Chondrocyte (in vitro differentiated cells): ENCODE results near the gene WBP1L. TPM values are rescaled to one million over a fixed set of nuclear protein-coding genes. Genes with fewer than 3 reads are reported as not detected.

Experiments used
- DNase-seq: peaks from one replicate; pipeline ENCODE4 v3.0.0; 2021; ENCODE audit warnings: mixed read lengths, low spot score
- H3K27ac Mint-ChIP-seq: one replicate; pipeline ENCODE4 v1.8.0; 2021; ENCODE audit warnings: mild to moderate bottlenecking, moderate library complexity, mixed read lengths; ENCODE audit not compliant: unreplicated experiment
- H3K27me3 Mint-ChIP-seq: 2 replicates; pipeline ENCODE4 v1.8.0; 2021; ENCODE audit warnings: low read depth, mixed read lengths
- H3K36me3 Mint-ChIP-seq: 2 replicates; pipeline ENCODE4 v1.8.0; 2021; ENCODE audit warnings: low read depth, mixed read lengths
- H3K4me1 Mint-ChIP-seq: 2 replicates; pipeline ENCODE4 v1.8.0; 2021; ENCODE audit warnings: low read depth, mild to moderate bottlenecking, mixed read lengths
- H3K4me3 Mint-ChIP-seq: one replicate; pipeline ENCODE4 v1.8.0; 2021; ENCODE audit warnings: mild to moderate bottlenecking, moderate library complexity, mixed read lengths; ENCODE audit not compliant: unreplicated experiment
- H3K9me3 Mint-ChIP-seq: 2 replicates; pipeline ENCODE4 v1.8.0; 2021; ENCODE audit warnings: low read depth, mixed read lengths
- total RNA-seq: library from RNA; stranded (reverse); gene quantifications from 3 replicates; pipeline ENCODE4 v1.2.1, GENCODE V29; 2021
- TF ChIP-seq, protein P1 (sequence below): fragments of 200-600 bp; sonication (generic); IDR thresholded peaks from 2 replicates; pipeline ENCODE4 v1.5.0; 2021; ENCODE audit warnings: antibody characterized with exemption, mild to moderate bottlenecking, moderate library complexity

WBP1L gene
- total RNA-seq, 1 donor from 2014 or later: 95.3 TPM

DNA sequence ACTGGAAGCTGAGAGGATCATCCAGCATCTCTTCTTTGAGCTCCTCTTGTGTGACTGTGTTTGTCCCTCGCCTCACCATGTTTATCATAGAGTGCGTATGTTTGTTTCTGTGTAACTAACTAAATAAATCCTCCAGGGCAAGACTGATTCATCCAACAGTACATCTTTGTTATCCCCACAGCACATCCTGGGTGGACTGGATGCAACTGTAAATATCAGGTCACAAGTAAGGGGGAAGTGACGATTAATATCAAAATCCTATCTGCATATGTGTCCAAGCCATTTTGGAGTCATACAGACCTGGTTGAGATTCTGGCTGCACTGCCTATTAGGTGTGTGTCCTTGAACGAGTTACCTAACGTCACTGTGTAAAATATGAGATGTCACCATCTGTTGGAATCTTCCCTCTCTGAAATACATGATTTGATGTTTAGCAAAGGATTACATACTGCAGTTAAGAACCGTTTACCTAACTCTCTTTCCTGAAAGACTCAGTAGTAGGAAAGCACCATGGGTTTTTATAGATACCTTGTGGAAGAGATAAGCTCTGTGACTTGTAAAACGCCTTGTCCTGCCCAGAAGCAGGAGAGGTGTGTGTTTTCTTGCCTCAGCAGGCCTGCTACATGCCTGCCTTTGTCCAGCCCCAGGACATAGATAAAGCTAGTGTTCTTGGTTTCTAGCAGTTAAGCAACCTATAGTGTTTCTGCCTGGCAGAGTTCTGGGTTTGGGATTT lies 25.8 kb downstream of the WBP1L start:
- no peaks in the 10 kb centered on the region for H3K9me3 Mint-ChIP-seq
- H3K27ac Mint-ChIP-seq: peak overlapping the region; percentile 27

DNA sequence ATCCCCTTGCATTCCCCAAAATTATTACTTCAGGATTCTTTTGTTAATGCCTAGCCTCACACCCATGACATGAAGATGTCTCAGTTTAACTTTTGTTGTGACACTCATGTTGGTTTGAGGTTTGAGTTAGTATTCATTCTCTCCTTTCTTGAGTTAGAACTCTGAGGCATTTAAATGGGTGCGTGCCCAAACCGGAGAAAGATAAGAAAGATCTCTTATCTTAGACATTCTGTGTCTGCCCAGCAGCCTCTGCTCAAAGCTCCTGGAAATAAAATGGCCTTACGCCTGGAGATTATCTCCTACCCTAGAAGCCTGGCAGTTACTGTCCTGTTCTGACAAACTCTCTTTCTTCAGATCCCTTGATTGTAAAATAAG lies 26.3 kb downstream of the WBP1L start:
- no peak overlapping the region for H3K4me3 Mint-ChIP-seq
- no peak for DNase-seq

More for the DNA sequence above, 25.8 kb downstream of the WBP1L start:
- DNase-seq: no peak
- Mint-ChIP-seq H3K27me3 (no peaks in the 10 kb centered on the region), H3K36me3 (peaks cover 12% of the 10 kb centered on the region), H3K4me3 (no peak overlapping the region), H3K4me1 (peaks cover 75% of the 10 kb centered on the region)
- TF ChIP-seq, protein P1, sequence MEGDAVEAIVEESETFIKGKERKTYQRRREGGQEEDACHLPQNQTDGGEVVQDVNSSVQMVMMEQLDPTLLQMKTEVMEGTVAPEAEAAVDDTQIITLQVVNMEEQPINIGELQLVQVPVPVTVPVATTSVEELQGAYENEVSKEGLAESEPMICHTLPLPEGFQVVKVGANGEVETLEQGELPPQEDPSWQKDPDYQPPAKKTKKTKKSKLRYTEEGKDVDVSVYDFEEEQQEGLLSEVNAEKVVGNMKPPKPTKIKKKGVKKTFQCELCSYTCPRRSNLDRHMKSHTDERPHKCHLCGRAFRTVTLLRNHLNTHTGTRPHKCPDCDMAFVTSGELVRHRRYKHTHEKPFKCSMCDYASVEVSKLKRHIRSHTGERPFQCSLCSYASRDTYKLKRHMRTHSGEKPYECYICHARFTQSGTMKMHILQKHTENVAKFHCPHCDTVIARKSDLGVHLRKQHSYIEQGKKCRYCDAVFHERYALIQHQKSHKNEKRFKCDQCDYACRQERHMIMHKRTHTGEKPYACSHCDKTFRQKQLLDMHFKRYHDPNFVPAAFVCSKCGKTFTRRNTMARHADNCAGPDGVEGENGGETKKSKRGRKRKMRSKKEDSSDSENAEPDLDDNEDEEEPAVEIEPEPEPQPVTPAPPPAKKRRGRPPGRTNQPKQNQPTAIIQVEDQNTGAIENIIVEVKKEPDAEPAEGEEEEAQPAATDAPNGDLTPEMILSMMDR: no peak

DNA sequence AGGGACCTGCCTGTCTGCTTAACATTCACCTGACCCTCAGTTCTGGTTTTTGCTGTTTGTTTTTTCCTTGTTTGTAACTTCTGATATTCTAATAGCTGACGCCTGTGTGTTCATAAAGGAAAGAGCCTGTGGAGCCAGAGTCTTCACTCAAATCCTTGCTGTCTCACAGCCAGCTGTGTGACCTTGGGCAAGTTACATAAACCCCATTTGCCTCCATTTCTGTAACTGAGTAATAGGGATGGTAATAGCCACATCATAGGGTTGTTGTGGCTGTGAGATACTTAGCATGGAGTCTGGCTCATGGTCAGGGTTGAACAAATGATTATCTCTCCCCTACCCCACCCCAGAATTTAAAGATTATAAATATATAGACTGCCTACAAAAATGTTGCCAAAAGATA lies 27.0 kb downstream of the WBP1L start:
- peaks cover 75% of the 10 kb centered on the region for H3K4me1 Mint-ChIP-seq
- peaks cover 6% of the 10 kb centered on the region for H3K36me3 Mint-ChIP-seq
- TF ChIP-seq, protein P1: no peak
- DNase-seq: no peak
- no peak overlapping the region for H3K4me3 Mint-ChIP-seq
- H3K9me3 Mint-ChIP-seq: no peaks in the 10 kb centered on the region
- H3K27ac Mint-ChIP-seq: peak overlapping the region; percentile 56
- H3K27me3 Mint-ChIP-seq: no peaks in the 10 kb centered on the region

More for the DNA sequence above, 26.3 kb downstream of the WBP1L start:
- Mint-ChIP-seq H3K4me1 (peaks cover 75% of the 10 kb centered on the region), H3K27ac (no peak overlapping the region), H3K27me3 (no peaks in the 10 kb centered on the region), H3K9me3 (no peaks in the 10 kb centered on the region), H3K36me3 (peaks cover 12% of the 10 kb centered on the region)
- TF ChIP-seq, protein P1: no peak

DNA sequence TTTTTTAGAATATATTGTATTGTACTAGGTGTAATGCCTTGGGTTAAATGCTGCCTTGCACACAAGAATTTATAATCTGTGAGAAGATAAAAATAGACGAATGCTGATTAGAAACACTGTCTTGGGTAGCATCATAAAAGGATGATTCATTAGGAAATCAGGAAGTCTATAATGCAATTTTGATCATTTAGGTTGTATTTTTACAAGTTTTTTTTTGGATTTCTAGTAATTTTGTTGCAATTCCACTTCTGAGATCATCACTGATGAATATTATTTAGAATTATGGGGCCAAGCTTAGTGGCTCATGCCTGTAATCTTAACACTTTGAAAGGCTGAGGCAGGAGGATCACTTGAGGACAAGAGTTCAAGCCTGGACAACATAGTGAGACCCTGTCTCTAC lies 29.6 kb downstream of the WBP1L start:
- TF ChIP-seq, protein P1: no peak
- no peak for DNase-seq
- peak overlapping the region; percentile 98 for H3K27ac Mint-ChIP-seq
- peaks cover 4% of the 10 kb centered on the region for H3K36me3 Mint-ChIP-seq
- H3K9me3 Mint-ChIP-seq: no peaks in the 10 kb centered on the region
- H3K4me3 Mint-ChIP-seq: no peak overlapping the region
- no peaks in the 10 kb centered on the region for H3K27me3 Mint-ChIP-seq
- peaks cover 78% of the 10 kb centered on the region for H3K4me1 Mint-ChIP-seq

DNA sequence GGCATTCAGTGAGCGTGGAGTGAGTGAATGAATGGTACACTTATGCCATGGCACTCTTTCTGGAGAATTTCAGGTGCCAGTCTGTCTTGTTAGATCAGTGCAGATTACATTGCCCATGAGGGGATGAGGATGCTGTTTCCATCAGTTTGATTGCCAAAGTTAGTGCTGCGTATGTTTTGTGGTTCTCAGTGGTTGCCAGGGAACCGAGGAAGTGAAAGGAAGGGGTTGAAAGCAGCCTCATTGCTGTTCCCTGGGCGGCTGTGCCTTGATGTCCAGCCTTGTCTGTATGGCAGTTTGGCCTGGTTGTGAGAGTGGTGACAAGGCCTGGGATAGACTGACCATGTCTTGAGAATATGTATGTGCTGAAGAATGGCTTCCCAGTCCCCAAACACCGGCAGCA lies 30.2 kb downstream of the WBP1L start:
- Mint-ChIP-seq H3K36me3 (peaks cover 4% of the 10 kb centered on the region), H3K4me1 (peaks cover 85% of the 10 kb centered on the region), H3K9me3 (no peaks in the 10 kb centered on the region), H3K4me3 (peak overlapping the region; percentile 7), H3K27ac (peak overlapping the region; percentile 98), H3K27me3 (no peaks in the 10 kb centered on the region)
- no peak for DNase-seq
- TF ChIP-seq, protein P1: no peak
